Heart left ventricle (tissue), 16 donors: ENCODE measurements around the gene ADORA3. TPM values are rescaled to one million over a fixed set of nuclear protein-coding genes. Genes with fewer than 3 reads are reported as not detected.
A peak's percentile ranks its signal among the peaks of the same experiment; 100 is the strongest.

Source experiments
- ATAC-seq, 4 donors: fragments of 200-7000 bp; cut with Tn5 transposase; one replicate each; pipeline ENCODE4 v1.9.1; 2020 to 2022; ENCODE audit warnings: moderate library complexity in 4 of 4, mild to moderate bottlenecking in 3 of 4, moderate number of reproducible peaks in 1 of 4
- DNase-seq, 5 donors: peaks; one replicate each; pipeline ENCODE4 v3.0.0-alpha.2; 2020
- H3K27ac ChIP-seq, 12 donors: fragments of 200-600 bp; sonication (generic) in 4 of 12; one replicate each; pipeline versions ENCODE4 v1.5.0 to v1.8.0; 2016 to 2022; ENCODE audit warnings: mild to moderate bottlenecking in 2 of 12
- H3K27me3 ChIP-seq, 9 donors: fragments of 200-600 bp; sonication (generic) in 2 of 9; one replicate each; pipeline versions ENCODE4 v1.5.1 to v1.8.0; 2016 to 2022; ENCODE audit warnings: mild to moderate bottlenecking in 3 of 9
- H3K36me3 ChIP-seq, 9 donors: fragments of 200-600 bp; sonication (generic) in 2 of 9; one replicate each; pipeline versions ENCODE4 v1.5.0 to v1.8.0; 2018 to 2022; ENCODE audit warnings: mild to moderate bottlenecking in 2 of 9
- H3K4me1 ChIP-seq, 12 donors: fragments of 200-600 bp; sonication (generic) in 4 of 12; one replicate each; pipeline versions ENCODE4 v1.5.0 to v1.8.0; 2016 to 2022; ENCODE audit warnings: mild to moderate bottlenecking in 3 of 12
- H3K4me3 ChIP-seq, 12 donors: fragments of 200-600 bp; sonication (generic) in 4 of 12; one replicate each; pipeline versions ENCODE4 v1.5.0 to v1.8.0; 2017 to 2022; ENCODE audit warnings: mild to moderate bottlenecking in 9 of 12, moderate library complexity in 4 of 12
- H3K9me3 ChIP-seq, 12 donors: fragments of 200-600 bp; sonication (generic) in 4 of 12; one replicate each; pipeline versions ENCODE4 v1.5.0 to v1.8.0; 2016 to 2022; ENCODE audit warnings: mild to moderate bottlenecking in 1 of 12
- POLR2A ChIP-seq, 2 donors: fragments of 450-650 bp; IDR thresholded peaks; one replicate each; pipeline ENCODE4 v1.6.1; 2017; ENCODE audit warnings: antibody characterized with exemption in 2 of 2, mild to moderate bottlenecking in 2 of 2, moderate library complexity in 2 of 2
- WGBS, 4 donors: extraction: QIAGEN DNeasy Blood & Tissue Kit in 2 of 4; methylation state at CpG; one replicate each; pipeline versions ENCODE4 v1.1.5 to v1.1.7; 2013 to 2018; 5-methylcytosine and 5-hydroxymethylcytosine counted together
- intact Hi-C, 10 donors: fragments of 100-400 bp; cut with DNase I; formaldehyde crosslinking; loops; one replicate each; pipeline versions ENCODE4 v1.11.1 to v1.14.2; 2022
- polyA plus RNA-seq, 2 donors: library from polyadenylated mRNA; stranded (reverse); fragments of 200-250 nt; gene quantifications; one replicate each; pipeline ENCODE4 v1.2.3, GENCODE V29; 2013
- total RNA-seq, 9 donors: library from RNA; depleted of rRNA in 2 of 9; stranded (reverse); fragments of >200 nt in 2 of 9; fragmentation: NEBNext Ultra II Directional in 3 of 9; extraction: Animal tissue kit (Norgen Biotek cat#: 25700) in 3 of 9; gene quantifications; one replicate each; pipeline versions ENCODE4 v1.1.0 to v1.2.4, GENCODE V29; 2016 to 2023
- TF ChIP-seq, protein P1 (sequence below), 12 donors: fragments of 200-600 bp; sonication (generic) in 4 of 12; IDR thresholded peaks; one replicate each; pipeline versions ENCODE4 v1.5.0 to v1.8.0; 2018 to 2022; ENCODE audit warnings: antibody characterized with exemption in 12 of 12, mild to moderate bottlenecking in 5 of 12
- donor health status: ischemic (EF 13 %, LVEDD 7.1; RV severe dilation, severe dysfunction).
- donor health status: healthy with polysubstance abuse.
- donor health status: DM: no; HTN: yes; CAD: no.
- donor health status: DM: no; HTN: no; CAD: no.
- donor health status: ischemic (EF 25% LVEDD 6.9; RV normal size, moderate dysfunction).
- donor health status: ischemic (EF 25% LVEDD 5.7; RV mildly dilated, moderate dysfunction).
- donor health status: healthy.
- donor health status: DM: yes; HTN: yes; CAD: no.
- donor health status: ischemic (EF 35%, LVEDD 5.7; RV mildly dilated, moderate dysfunction).
- donor health status: nonischemic (EF 11% LVEDD 7.7; RV severe dilation, severe dysfunction).
- donor health status: DM: yes; HTN: yes; CAD: no.
- donor health status: PGD.
- donor health status: ischemic (EF 29% LVEDD 5.4; RV normal size, mild dysfunction).
- donor health status: nonischemic (EF 23%, LVEDD 6.1; RV moderate dilation, normal function).

The ADORA3 gene
- total and polyA plus RNA-seq, 11 donors = 0.12 to 6.2 (median 1.5) TPM

DNA sequence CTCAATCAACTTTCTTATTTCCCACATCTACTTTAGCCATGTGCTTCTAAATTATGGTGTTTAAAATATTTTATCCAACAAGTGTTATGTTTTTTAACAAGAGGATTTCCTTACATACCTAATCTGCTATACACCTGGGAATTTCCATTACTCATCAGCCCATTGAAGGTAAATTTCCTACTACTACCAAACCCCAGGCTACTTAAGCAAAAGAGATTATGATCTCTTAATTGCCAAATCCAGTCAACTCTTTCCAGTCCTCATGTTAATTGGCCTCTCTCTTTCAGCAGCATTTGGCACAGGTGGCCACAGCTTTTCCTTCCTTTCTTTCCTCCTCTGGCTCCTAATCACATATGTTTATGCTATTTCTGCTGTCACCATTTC is 34.7 kb downstream of the ADORA3 start:
- H3K27me3 ChIP-seq = no peaks in the 10 kb centered on the region
- H3K27ac ChIP-seq = peak overlapping the region in 2 of 12 donors; percentile 12 to 60
- ATAC-seq (no peak), DNase-seq (no peak)
- intact Hi-C loops = no loop called here
- no peaks in the 10 kb centered on the region for H3K9me3 ChIP-seq
- peaks cover 0 to 45% (median 8%) of the 10 kb centered on the region in 12 donors for H3K4me1 ChIP-seq
- H3K4me3 ChIP-seq = no peak overlapping the region
- peaks cover 4 to 87% (median 38%) of the 10 kb centered on the region in 9 donors for H3K36me3 ChIP-seq
- TF ChIP-seq, protein P1, sequence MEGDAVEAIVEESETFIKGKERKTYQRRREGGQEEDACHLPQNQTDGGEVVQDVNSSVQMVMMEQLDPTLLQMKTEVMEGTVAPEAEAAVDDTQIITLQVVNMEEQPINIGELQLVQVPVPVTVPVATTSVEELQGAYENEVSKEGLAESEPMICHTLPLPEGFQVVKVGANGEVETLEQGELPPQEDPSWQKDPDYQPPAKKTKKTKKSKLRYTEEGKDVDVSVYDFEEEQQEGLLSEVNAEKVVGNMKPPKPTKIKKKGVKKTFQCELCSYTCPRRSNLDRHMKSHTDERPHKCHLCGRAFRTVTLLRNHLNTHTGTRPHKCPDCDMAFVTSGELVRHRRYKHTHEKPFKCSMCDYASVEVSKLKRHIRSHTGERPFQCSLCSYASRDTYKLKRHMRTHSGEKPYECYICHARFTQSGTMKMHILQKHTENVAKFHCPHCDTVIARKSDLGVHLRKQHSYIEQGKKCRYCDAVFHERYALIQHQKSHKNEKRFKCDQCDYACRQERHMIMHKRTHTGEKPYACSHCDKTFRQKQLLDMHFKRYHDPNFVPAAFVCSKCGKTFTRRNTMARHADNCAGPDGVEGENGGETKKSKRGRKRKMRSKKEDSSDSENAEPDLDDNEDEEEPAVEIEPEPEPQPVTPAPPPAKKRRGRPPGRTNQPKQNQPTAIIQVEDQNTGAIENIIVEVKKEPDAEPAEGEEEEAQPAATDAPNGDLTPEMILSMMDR (IDR thresholded peaks at IDR 0.05) = no peak
- TF ChIP-seq POLR2A (IDR thresholded peaks at IDR 0.05) = no peak

DNA sequence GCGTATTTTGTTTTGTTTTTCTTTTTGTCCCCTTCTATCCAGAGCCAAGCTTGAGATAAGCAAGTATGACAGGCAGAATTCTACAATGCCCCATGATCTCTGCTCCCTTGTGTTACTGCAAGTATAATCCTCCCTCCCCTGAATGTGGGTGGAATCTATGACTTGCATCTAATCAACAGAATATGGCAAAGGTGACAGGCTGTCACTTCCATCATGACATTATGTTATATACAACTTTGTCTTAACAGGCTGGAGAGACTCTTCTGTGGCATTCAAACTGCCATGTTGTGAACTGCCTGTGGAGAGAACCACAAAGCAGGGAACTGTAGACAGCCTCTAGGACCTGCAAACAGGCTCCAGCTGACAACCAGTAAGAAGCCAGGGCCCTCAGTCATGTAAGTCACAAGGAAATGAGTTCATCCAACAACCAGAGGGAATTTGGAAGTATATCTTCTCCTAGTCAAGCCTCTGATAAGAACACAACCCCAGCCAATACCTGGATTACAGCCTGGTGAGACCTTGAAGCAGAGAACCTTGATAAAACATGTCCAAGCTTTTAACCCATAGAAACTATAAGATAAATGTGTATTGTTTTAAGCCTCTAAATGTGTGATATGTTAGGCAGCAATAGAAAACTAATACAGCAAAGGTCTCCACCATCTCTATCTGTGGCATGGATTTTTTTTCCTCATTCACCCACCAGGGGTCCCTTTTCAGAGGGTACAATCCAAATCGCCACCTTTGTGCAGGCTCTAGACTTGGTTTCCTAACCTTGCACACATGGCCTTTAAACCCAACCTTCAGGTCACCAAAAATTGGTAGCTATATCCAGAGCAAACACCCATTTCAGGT is 35.3 kb downstream of the ADORA3 start:
- Histone ChIP-seq H3K36me3 (peaks cover 4 to 93% (median 38%) of the 10 kb centered on the region in 9 donors), H3K27me3 (no peaks in the 10 kb centered on the region), H3K4me3 (no peak overlapping the region), H3K27ac (peak overlapping the region in 8 of 12 donors; percentile 12 to 60 (median 23)), H3K9me3 (no peaks in the 10 kb centered on the region), H3K4me1 (peaks cover 0 to 39% (median 4%) of the 10 kb centered on the region in 12 donors)
- intact Hi-C loops = no loop called here
- 73 to 85% (median 77%) methylated on average over 2 of the region's 2 CpGs for WGBS, 4 donors
- TF ChIP-seq, protein P1 (IDR thresholded peaks at IDR 0.05) = no peak
- TF ChIP-seq POLR2A (IDR thresholded peaks at IDR 0.05) = no peak
- ATAC-seq (peak in 3 of 4 donors; percentile 31 to 42 (median 41)), DNase-seq (no peak)

DNA sequence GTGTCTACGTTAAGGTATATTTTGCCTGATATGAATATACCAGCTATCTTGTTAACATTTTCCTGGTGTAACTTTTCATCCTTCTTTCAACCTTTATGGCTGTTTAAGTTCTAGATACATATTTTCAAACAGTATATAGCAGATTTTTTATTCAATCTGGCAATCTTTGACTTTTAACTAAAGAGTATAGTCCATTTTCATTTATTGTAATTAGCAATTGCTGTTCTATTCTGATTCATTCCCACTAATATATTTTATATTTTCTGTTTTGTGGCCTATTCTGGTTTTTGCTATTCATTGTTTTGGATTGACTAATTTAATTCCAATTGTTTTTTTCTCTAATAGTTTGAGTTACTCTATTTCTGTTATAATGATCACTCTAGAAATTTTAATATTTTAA is 37.0 kb downstream of the ADORA3 start:
- Histone ChIP-seq H3K36me3 (peaks cover 4 to 98% (median 46%) of the 10 kb centered on the region in 9 donors), H3K4me3 (no peak overlapping the region)
- WGBS, 4 donors = 0 to 2% (median 0%) methylated on average over 1 of the region's 1 CpG

DNA sequence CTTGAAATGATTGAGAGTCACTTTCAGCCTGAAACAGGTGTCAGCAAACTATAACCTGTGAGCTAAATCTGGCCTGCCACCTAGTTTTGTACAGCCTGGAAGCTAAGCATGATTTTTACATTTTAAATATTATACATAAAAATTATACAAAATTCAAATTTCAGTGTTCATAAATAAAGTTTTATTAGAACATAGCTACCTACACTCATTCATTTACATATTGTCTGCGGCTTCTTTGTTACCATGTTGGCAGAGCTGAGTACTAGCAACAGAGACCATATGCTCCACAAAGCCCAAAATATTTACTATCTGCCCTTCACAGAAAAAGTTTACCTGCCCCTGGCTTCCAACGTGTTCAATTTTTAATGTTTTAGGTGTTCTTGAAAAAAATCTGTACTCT is 37.7 kb downstream of the ADORA3 start:
- no peak for ATAC-seq
- no peaks in the 10 kb centered on the region for H3K27me3 ChIP-seq
- H3K4me3 ChIP-seq = no peak overlapping the region
- TF ChIP-seq POLR2A (IDR thresholded peaks at IDR 0.05) = no peak
- TF ChIP-seq, protein P1 (IDR thresholded peaks at IDR 0.05) = no peak
- peaks cover 0 to 27% (median 5%) of the 10 kb centered on the region in 12 donors for H3K4me1 ChIP-seq
- no peak overlapping the region for H3K27ac ChIP-seq
- no peaks in the 10 kb centered on the region for H3K9me3 ChIP-seq
- intact Hi-C loops = no loop called here
- WGBS, 4 donors = 94 to 98% (median 96%) methylated on average over 2 of the region's 2 CpGs
- H3K36me3 ChIP-seq = peaks cover 4 to 98% (median 47%) of the 10 kb centered on the region in 9 donors
- DNase-seq = no peak

More for the DNA sequence above, 37.0 kb downstream of the ADORA3 start:
- TF ChIP-seq, protein P1 (IDR thresholded peaks at IDR 0.05) = no peak
- no peak for TF ChIP-seq POLR2A (IDR thresholded peaks at IDR 0.05)
- H3K27ac ChIP-seq = peak overlapping the region in 1 of 12 donors; percentile 60
- no peaks in the 10 kb centered on the region for H3K27me3 ChIP-seq
- DNase-seq (no peak), ATAC-seq (no peak)
- H3K4me1 ChIP-seq = peaks cover 0 to 27% (median 5%) of the 10 kb centered on the region in 12 donors
- intact Hi-C loops = no loop called here
- H3K9me3 ChIP-seq = no peaks in the 10 kb centered on the region
